Cerebellar cortex (tissue), 1 donor: ENCODE results near the gene GATA5.

ENCODE experiments used
- DNase-seq: peaks from one replicate; pipeline ENCODE4 v3.0.0-alpha.2; 2015; ENCODE audit warnings: low spot score

Gene GATA5

GRCh38 chr20:62416651-62417637 is 58.9 kb downstream of the GATA5 start:
- no peak for DNase-seq

- DNase-seq, result no peak
Measured at GRCh38 chr20:62415354-62416111, 60.3 kb downstream of the GATA5 start.

GRCh38 chr20:62413896-62414481 is 61.8 kb downstream of the GATA5 start:
- no peak for DNase-seq
